ENCODE results near the gene ACER2. TPM values are rescaled to one million over a fixed set of nuclear protein-coding genes. Genes with fewer than 3 reads are reported as not detected.

The ACER2 gene
- total and polyA plus RNA-seq, 11 donors = 0.95 to 4.5 (median 3.7) TPM

DNA sequence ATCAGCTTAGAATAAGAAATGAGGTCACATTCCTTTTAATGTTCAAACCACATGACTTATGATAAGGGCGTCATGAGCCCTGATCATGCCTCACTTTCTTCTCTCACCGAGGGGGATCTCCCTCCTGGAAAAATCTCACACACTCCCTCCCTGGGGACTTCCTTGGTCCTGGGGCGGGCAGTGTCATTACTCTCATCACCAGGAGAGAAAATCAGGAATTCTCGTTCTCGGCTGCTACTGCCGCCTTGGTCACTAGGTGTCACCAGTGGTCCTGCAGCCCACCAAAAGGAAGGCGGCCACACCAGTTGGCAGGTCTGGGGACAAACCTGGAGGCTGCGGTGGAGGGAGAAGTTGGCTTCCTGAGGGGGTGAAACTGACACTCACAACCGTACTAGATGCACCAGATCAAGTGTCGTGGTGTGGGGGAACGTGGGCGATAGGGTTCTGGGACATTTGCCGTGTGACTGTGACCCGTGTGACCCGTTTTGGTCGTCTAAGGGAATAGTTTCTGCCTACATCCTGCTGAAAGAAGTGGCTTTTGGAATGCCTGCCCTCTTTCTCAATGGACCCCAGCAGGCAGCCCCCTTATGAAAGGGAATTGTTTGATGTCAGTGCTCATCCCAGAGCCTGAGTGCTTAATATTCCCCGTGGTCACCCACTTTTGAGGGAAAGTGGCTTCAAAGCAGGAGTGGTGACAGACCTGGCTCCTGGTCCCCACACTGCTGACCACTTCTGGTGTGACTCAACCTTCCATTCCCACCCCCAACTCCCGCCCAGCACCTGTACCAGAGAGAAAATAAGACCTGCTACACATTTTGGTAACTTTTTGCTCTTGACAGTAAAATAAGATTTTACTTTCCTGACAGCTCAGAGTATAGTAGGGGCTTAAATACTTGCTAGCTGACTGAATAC is 63.2 kb downstream of the ACER2 start:
- peak; percentile 43 to 75 (median 61) for DNase-seq
- Histone ChIP-seq H3K9me3 (no peaks in the 10 kb centered on the region), H3K27ac (peak overlapping the region in 1 of 12 donors; percentile 42), H3K27me3 (no peaks in the 10 kb centered on the region), H3K4me3 (peak overlapping the region in 7 of 12 donors; percentile 10 to 34 (median 17)), H3K36me3 (no peaks in the 10 kb centered on the region), H3K4me1 (peaks cover 0 to 15% (median 10%) of the 10 kb centered on the region in 12 donors)
- ATAC-seq = peak; percentile 32 to 88 (median 78)
- TF ChIP-seq, protein P1, sequence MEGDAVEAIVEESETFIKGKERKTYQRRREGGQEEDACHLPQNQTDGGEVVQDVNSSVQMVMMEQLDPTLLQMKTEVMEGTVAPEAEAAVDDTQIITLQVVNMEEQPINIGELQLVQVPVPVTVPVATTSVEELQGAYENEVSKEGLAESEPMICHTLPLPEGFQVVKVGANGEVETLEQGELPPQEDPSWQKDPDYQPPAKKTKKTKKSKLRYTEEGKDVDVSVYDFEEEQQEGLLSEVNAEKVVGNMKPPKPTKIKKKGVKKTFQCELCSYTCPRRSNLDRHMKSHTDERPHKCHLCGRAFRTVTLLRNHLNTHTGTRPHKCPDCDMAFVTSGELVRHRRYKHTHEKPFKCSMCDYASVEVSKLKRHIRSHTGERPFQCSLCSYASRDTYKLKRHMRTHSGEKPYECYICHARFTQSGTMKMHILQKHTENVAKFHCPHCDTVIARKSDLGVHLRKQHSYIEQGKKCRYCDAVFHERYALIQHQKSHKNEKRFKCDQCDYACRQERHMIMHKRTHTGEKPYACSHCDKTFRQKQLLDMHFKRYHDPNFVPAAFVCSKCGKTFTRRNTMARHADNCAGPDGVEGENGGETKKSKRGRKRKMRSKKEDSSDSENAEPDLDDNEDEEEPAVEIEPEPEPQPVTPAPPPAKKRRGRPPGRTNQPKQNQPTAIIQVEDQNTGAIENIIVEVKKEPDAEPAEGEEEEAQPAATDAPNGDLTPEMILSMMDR (IDR thresholded peaks at IDR 0.05) = peak; percentile 65 to 85 (median 74)
- TF ChIP-seq POLR2A (IDR thresholded peaks at IDR 0.05) = no peak
- WGBS, 4 donors = 9 to 12% (median 11%) methylated on average over 16 to 18 of the region's 18 CpGs
- intact Hi-C loops (cut with DNase I) = loop anchor here in 5 of 10 donors (1.0 to 10.0 kb wide), 5 partner anchors 21 to 1643 kb away; no protein-coding TSS in a partner anchor

DNA sequence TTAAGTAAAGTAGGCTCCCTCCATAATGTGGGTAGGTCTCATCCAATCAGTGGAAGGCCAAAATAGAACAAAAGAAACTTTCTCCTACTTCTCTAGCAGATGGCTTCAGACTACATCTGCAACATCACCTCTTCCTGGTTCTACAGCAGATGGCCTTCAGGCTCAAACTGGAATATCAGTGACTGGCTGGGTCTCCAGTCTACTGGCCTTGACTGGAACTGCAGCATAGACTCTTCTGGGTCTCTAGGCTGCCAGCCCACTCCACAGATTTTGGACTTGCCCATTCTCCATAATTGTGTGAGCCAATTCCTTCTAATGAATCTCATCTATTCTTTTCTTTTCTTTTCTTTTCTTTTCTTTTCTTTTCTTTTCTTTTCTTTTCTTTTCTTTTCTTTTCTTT is 64.8 kb downstream of the ACER2 start:
- Histone ChIP-seq H3K4me3 (no peak overlapping the region), H3K27me3 (no peaks in the 10 kb centered on the region), H3K36me3 (no peaks in the 10 kb centered on the region), H3K4me1 (peaks cover 0 to 15% (median 10%) of the 10 kb centered on the region in 12 donors), H3K27ac (no peak overlapping the region), H3K9me3 (no peaks in the 10 kb centered on the region)
- no peak for ATAC-seq
- TF ChIP-seq POLR2A (IDR thresholded peaks at IDR 0.05) = no peak
- TF ChIP-seq, protein P1 (IDR thresholded peaks at IDR 0.05) = no peak
- intact Hi-C loops (cut with DNase I) = loop anchor here in 5 of 10 donors (5.0 to 10.0 kb wide), 4 partner anchors 441 to 1641 kb away; no protein-coding TSS in a partner anchor
- DNase-seq = no peak

DNA sequence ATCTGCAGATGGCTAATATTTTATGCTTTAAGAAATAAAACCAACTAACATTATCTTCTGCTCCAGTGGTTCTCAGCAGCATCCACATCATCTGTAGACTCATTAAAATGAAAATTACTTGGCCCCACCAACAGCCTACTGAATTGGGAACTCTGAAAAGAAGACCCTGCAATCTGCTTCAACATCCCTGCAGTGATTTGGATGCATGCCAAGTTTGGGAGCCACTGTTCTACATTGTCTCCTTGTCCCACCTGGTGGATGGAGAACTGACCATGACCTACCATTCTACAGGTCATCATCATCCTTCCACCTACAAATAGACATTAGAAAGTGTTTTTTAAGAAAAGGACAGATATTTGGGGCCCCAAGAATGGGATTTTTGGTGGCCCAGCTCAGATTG is 71.1 kb downstream of the ACER2 start:
- ATAC-seq (no peak), DNase-seq (no peak)
- no peaks in the 10 kb centered on the region for H3K36me3 ChIP-seq
- TF ChIP-seq, protein P1 (IDR thresholded peaks at IDR 0.05) = no peak
- no peak for TF ChIP-seq POLR2A (IDR thresholded peaks at IDR 0.05)
- no peaks in the 10 kb centered on the region for H3K9me3 ChIP-seq
- no peak overlapping the region for H3K27ac ChIP-seq
- peaks cover 0 to 3% (median 0%) of the 10 kb centered on the region in 9 donors for H3K27me3 ChIP-seq
- H3K4me1 ChIP-seq = peaks cover 0 to 7% (median 0%) of the 10 kb centered on the region in 12 donors
- intact Hi-C loops (cut with DNase I) = loop anchor here in 5 of 10 donors (5.0 to 10.0 kb wide), 5 partner anchors 435 to 1635 kb away; no protein-coding TSS in a partner anchor
- no peak overlapping the region for H3K4me3 ChIP-seq

DNA sequence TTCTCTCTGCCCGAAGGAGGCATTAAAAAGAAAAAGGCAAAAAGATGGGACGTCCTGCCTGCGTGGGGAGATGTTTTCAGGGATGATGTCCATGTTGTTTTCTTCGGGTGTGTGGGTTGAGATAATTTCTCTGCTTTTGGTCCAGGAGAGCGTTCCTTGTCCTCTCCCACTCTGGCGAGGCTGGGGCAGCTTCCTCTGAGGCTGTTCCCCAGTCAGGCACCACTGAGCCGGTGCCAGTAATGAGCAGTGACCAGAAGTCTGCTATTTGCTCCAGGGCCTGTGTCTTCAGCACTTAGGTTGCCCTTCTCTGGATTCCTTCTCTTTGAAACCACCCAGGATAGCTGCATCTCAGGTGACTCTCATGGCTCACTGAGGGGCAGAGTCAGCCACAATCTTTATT is 71.5 kb downstream of the ACER2 start:
- Histone ChIP-seq H3K4me1 (peaks cover 0 to 7% (median 0%) of the 10 kb centered on the region in 12 donors), H3K9me3 (no peaks in the 10 kb centered on the region), H3K36me3 (no peaks in the 10 kb centered on the region), H3K4me3 (no peak overlapping the region), H3K27me3 (peaks cover 0 to 3% (median 0%) of the 10 kb centered on the region in 9 donors), H3K27ac (peak overlapping the region in 1 of 12 donors; percentile 45)
- intact Hi-C loops (cut with DNase I) = loop anchor here in 1 of 10 donors (10.0 kb wide), 1 partner anchor 444 kb away; no protein-coding TSS in a partner anchor
- DNase-seq (no peak), ATAC-seq (no peak)
- TF ChIP-seq, protein P1 (IDR thresholded peaks at IDR 0.05) = no peak
- no peak for TF ChIP-seq POLR2A (IDR thresholded peaks at IDR 0.05)
- 70 to 81% (median 77%) methylated on average over 7 of the region's 7 CpGs for WGBS, 4 donors
